HG03354 (cell line): ENCODE results near the gene ERN1.
A peak's percentile ranks its signal among the peaks of the same experiment; 100 is the strongest.

Experiments used
- ATAC-seq: cut with Tn5 transposase; IDR thresholded peaks from one replicate; pipeline ENCODE4 v1.9.1; 2021; ENCODE audit warnings: mild to moderate bottlenecking; ENCODE audit not compliant: unreplicated experiment, poor library complexity, severe bottlenecking

ERN1 gene

GRCh38 chr17:64158831-64159590 is 29.1 kb upstream of the ERN1 start:
- ATAC-seq = no peak

- ATAC-seq = no peak
Observed at GRCh38 chr17:64158406-64158805, 28.5 kb upstream of the ERN1 start.

GRCh38 chr17:64157669-64158180 is 27.8 kb upstream of the ERN1 start:
- ATAC-seq = no peak

- no peak for ATAC-seq
Observed at GRCh38 chr17:64156670-64157069, 26.7 kb upstream of the ERN1 start.

- no peak for ATAC-seq
Observed at GRCh38 chr17:64155751-64156544, 26.0 kb upstream of the ERN1 start.

- ATAC-seq = no peak
Observed at GRCh38 chr17:64155129-64155528, 25.2 kb upstream of the ERN1 start.

- no peak for ATAC-seq
Observed at GRCh38 chr17:64154717-64155116, 24.8 kb upstream of the ERN1 start.

GRCh38 chr17:64154313-64154695 is 24.4 kb upstream of the ERN1 start:
- ATAC-seq = no peak

- no peak for ATAC-seq
Observed at GRCh38 chr17:64153565-64154312, 23.8 kb upstream of the ERN1 start.

- no peak for ATAC-seq
Observed at GRCh38 chr17:64152428-64153125, 22.6 kb upstream of the ERN1 start.

- no peak for ATAC-seq
Observed at GRCh38 chr17:64151016-64151368, 21.0 kb upstream of the ERN1 start.

- ATAC-seq = no peak
Observed at GRCh38 chr17:64150237-64151015, 20.5 kb upstream of the ERN1 start.

- ATAC-seq = no peak
Observed at GRCh38 chr17:64149196-64149595, 19.3 kb upstream of the ERN1 start.

GRCh38 chr17:64148699-64149098 is 18.8 kb upstream of the ERN1 start:
- no peak for ATAC-seq

- ATAC-seq = no peak
Observed at GRCh38 chr17:64148017-64148631, 18.2 kb upstream of the ERN1 start.

- no peak for ATAC-seq
Observed at GRCh38 chr17:64147110-64148016, 17.4 kb upstream of the ERN1 start.

- ATAC-seq = peak; percentile 10
Observed at GRCh38 chr17:64146418-64147109, 16.6 kb upstream of the ERN1 start.
